ENCODE data around the gene NCCRP1. TPM values are rescaled to one million over a fixed set of nuclear protein-coding genes. Genes with fewer than 3 reads are reported as not detected.
A peak's percentile ranks its signal among the peaks of the same experiment; 100 is the strongest.

NCCRP1 gene
- total RNA-seq, 1 donor from 2014 or later = 18.4 TPM

- no peak for DNase-seq (ENCODE audit: low spot score)
These were observed 17.0 kb upstream of the NCCRP1 start for GRCh38 chr19:39179754-39180153.

- no peak for DNase-seq (ENCODE audit: low spot score)
These were observed 16.0 kb upstream of the NCCRP1 start for GRCh38 chr19:39180749-39181148.

- no peak for DNase-seq (ENCODE audit: low spot score)
These were observed 15.1 kb upstream of the NCCRP1 start for GRCh38 chr19:39181500-39182173.

DNA sequence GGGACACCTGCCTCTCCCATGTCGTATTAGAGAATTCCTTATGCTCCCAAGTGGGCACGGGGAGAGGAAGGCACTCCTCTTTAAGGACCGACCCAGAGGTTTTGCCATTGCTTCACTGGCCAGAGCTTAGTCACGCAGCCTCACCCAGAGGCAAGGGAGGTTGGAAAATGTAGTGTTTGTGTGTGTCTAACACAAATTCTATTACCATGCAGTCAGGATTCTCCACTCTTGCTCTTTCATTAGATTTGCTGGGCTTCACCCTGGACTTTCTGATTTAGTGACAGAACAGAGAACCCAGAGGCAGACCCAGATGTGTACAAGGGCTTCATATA lies 14.6 kb upstream of the NCCRP1 start:
- no peak for DNase-seq (ENCODE audit: low spot score)

GRCh38 chr19:39183104-39183503 lies 13.7 kb upstream of the NCCRP1 start:
- DNase-seq (ENCODE audit: low spot score) = no peak

- no peak for DNase-seq (ENCODE audit: low spot score)
These were observed 10.4 kb upstream of the NCCRP1 start for GRCh38 chr19:39186391-39186790.

DNA sequence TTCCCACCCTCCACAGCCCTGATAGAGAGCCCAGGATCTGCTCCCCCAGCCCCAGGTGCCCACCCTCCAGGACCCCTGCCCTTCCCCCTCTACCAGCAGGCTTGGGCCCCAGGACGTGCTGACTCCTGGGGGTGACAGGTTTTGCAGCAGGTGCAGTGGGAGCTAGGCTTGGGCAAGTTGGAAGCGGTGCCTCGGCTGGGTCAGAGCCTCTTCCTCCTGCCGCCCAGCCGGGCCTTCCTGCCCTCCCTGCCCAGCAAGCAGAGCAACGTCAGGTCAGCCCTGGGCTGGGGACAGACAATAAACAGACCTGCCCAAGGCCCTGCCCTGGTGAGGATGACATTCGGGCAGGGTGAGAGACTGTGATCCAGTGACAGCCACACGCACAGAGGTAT lies 9.2 kb upstream of the NCCRP1 start:
- DNase-seq (ENCODE audit: low spot score) = no peak

DNA sequence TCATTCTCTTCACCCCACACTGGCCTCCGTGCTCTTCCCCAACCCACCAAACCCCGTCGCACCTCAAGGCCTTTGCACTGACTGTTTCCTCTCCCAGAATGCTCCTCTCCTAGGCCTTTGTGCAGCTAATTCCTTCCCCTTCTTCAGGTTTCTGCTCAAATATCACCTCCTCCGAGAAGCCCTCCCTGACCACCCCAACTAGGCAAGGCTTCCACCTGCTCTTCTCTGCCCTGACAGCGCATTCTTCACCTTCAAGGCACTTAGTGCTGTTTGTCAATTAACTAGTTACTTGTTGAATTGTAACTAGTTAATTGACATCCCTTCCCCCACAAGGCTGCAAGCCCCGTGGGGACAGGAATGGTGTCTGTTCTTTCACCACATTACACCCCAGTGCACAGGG lies 7.8 kb upstream of the NCCRP1 start:
- DNase-seq (ENCODE audit: low spot score) = no peak

DNA sequence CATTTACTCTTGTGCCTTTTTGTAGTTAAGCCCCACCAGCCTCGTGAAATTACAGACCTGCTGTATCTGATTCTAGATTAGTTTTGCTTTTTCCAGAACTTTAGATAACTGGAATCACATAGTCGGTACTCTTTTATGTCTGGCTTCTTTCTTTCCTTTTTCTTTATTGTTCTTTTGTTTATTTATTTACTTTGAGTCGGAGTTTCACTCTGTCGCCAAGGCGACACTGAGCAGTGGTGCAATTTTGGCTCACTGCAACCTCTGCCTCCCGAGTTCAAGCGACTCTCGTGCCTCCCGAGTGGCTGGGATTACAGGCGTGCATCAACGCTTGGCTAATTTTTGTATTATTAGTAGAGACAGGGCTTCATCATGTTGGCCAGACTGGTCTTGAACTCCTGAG lies 6.0 kb upstream of the NCCRP1 start:
- no peak for DNase-seq (ENCODE audit: low spot score)

GRCh38 chr19:39192846-39193245 lies 3.9 kb upstream of the NCCRP1 start:
- DNase-seq (ENCODE audit: low spot score) = no peak

- DNase-seq (ENCODE audit: low spot score) = no peak
These were observed 3.0 kb upstream of the NCCRP1 start for GRCh38 chr19:39193803-39194202.

GRCh38 chr19:39194832-39195542 lies 1.8 kb upstream of the NCCRP1 start:
- no peak for DNase-seq (ENCODE audit: low spot score)

GRCh38 chr19:39195755-39196154 lies 1.0 kb upstream of the NCCRP1 start:
- DNase-seq (ENCODE audit: low spot score) = peak; percentile 65

- no peak for DNase-seq (ENCODE audit: low spot score)
These were observed 444 bp upstream of the NCCRP1 start for GRCh38 chr19:39196320-39196719.

GRCh38 chr19:39197808-39198207 lies 1.0 kb downstream of the NCCRP1 start:
- DNase-seq (ENCODE audit: low spot score) = no peak

- DNase-seq (ENCODE audit: low spot score) = no peak
These were observed 2.3 kb downstream of the NCCRP1 start for GRCh38 chr19:39199025-39199424.

GRCh38 chr19:39200066-39200802 lies 3.5 kb downstream of the NCCRP1 start:
- DNase-seq (ENCODE audit: low spot score) = no peak

GRCh38 chr19:39200803-39201115 lies 4.0 kb downstream of the NCCRP1 start:
- DNase-seq (ENCODE audit: low spot score) = no peak

DNA sequence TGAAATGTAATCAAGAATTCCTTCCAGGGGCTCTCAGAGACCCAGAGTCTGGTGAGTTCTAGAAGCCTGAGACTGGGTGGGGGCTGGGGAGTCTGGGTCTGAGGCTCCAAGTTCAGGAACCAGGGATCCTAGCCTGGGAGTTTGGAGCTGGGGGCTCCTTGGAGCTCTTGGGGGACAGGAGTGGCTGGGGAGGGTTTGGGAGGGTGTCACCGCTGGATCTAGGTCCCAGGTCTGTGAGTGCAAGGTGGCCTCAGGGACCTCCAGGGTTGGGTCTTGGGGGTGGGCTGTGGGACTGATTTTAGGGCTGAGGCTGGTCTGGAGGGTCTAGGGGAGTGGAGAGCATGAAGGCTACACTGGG lies 6.2 kb downstream of the NCCRP1 start:
- no peak for DNase-seq (ENCODE audit: low spot score)

GRCh38 chr19:39203372-39204341 lies 6.9 kb downstream of the NCCRP1 start, which contains the start of gene SYCN:
Gene SYCN (minus strand): TSS chr19:39204263. CDS start chr19:39204254, 9 bp downstream.
- DNase-seq (ENCODE audit: low spot score) = no peak

DNA sequence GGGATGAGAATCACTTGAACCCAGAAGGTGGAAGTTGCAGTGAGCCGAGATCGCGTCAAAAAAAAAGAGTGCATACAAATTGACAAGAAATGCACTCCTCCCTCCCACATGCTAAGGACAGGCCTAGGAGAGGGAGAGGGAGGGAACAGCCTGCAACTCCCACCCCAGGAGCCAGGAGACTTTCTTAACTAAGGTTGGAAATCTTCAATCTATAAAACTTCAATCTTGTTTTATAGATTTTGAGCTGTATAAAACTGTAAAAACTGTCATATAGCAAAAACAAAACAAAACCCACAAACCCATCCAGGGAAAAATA lies 8.6 kb downstream of the NCCRP1 start:
- DNase-seq (ENCODE audit: low spot score) = no peak

GRCh38 chr19:39206122-39206521 lies 9.4 kb downstream of the NCCRP1 start:
- no peak for DNase-seq (ENCODE audit: low spot score)

All from ureter (tissue), 1 donor.